ENCODE results near the gene ARHGEF33. TPM values are rescaled to one million over a fixed set of nuclear protein-coding genes. Genes with fewer than 3 reads are reported as not detected.

Gene ARHGEF33
- total RNA-seq = under 1 TPM in 1 of 3 donors, not detected in 2; 0.27 TPM
- 0.09 TPM for total RNA-seq (2013)

DNA sequence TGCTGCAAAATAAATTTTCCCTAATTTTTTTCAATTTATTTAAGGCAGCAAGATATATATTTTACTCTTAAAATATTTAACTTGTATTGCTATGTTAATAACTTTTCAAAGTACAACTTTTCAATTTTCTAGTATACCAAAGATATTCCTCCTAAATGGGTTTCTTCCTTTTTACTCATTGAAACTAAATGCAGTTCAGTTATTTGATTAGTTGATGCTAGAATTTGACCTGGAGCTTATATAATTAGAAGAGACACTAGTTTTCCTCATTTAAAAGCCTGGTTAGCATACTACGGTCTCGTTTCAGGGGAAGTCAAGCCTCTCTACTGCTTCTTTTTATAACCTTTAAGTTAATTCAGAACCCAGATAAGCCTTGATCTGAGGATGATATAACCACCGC, at the start of gene ARHGEF33:
Gene ARHGEF33, plus strand, starts transcription at position 301 of the 400 bp plus-strand sequence. CDS start 29,573 bp downstream, outside the sequence.
- H3K27ac Mint-ChIP-seq = no peak within 1 kb of the TSS
- Histone ChIP-seq H3K9me3 (ENCODE audit: control insufficient read depth, insufficient read depth, low read length) (no peaks in the 10 kb centered on the region), H3K4me1 (ENCODE audit: control insufficient read depth, insufficient read depth, low read length) (no peaks in the 10 kb centered on the region), H3K27ac (ENCODE audit: low read length) (no peak within 1 kb of the TSS), H3K27me3 (ENCODE audit: control insufficient read depth, insufficient read depth, low read length) (no peaks in the 10 kb centered on the region), H3K36me3 (ENCODE audit: control insufficient read depth, insufficient read depth, low read length) (no peaks in the 10 kb centered on the region), H3K4me3 (ENCODE audit: low read length) (no peak within 1 kb of the TSS)
- no peak for TF ChIP-seq CTCF (IDR thresholded peaks at IDR 0.05)
- DNase-seq (no peak), ATAC-seq (no peak)
- H3K27me3 Mint-ChIP-seq (ENCODE audit: low read depth in 2 of 2) = peaks cover 0 to 6% of the 10 kb centered on the region in 2 donors
- no peaks in the 10 kb centered on the region for H3K9me3 Mint-ChIP-seq
- no peaks in the 10 kb centered on the region for H3K36me3 Mint-ChIP-seq
- intact Hi-C loops (cut with micrococcal nuclease) = no loop called here
- no peak within 1 kb of the TSS for H3K4me3 Mint-ChIP-seq
- H3K4me1 Mint-ChIP-seq = no peaks in the 10 kb centered on the region
- 85% methylated on average over 3 of the region's 3 CpGs for WGBS (ENCODE audit: insufficient coverage)

GRCh38 chr2:38850045-38850444, 39.6 kb upstream of the ARHGEF33 start:
- H3K9me3 ChIP-seq (ENCODE audit: control insufficient read depth, insufficient read depth, low read length) = no peaks in the 10 kb centered on the region
- no peak for TF ChIP-seq CTCF (IDR thresholded peaks at IDR 0.05)
- no peak overlapping the region for H3K4me3 ChIP-seq (ENCODE audit: low read length)
- intact Hi-C loops (cut with micrococcal nuclease) = no loop called here
- H3K36me3 ChIP-seq (ENCODE audit: control insufficient read depth, insufficient read depth, low read length) = peaks cover 24% of the 10 kb centered on the region
- H3K4me1 Mint-ChIP-seq = no peaks in the 10 kb centered on the region
- no peaks in the 10 kb centered on the region for H3K4me1 ChIP-seq (ENCODE audit: control insufficient read depth, insufficient read depth, low read length)
- 74% methylated on average over 3 of the region's 3 CpGs for WGBS (ENCODE audit: insufficient coverage)
- no peak overlapping the region for H3K27ac ChIP-seq (ENCODE audit: low read length)
- ATAC-seq = no peak
- no peaks in the 10 kb centered on the region for H3K27me3 ChIP-seq (ENCODE audit: control insufficient read depth, insufficient read depth, low read length)
- H3K9me3 Mint-ChIP-seq = no peaks in the 10 kb centered on the region
- H3K27ac Mint-ChIP-seq = no peak overlapping the region
- no peak for DNase-seq
- peaks cover 43% of the 10 kb centered on the region for H3K36me3 Mint-ChIP-seq
- H3K27me3 Mint-ChIP-seq (ENCODE audit: low read depth in 2 of 2) = no peaks in the 10 kb centered on the region
- H3K4me3 Mint-ChIP-seq = no peak overlapping the region

DNA sequence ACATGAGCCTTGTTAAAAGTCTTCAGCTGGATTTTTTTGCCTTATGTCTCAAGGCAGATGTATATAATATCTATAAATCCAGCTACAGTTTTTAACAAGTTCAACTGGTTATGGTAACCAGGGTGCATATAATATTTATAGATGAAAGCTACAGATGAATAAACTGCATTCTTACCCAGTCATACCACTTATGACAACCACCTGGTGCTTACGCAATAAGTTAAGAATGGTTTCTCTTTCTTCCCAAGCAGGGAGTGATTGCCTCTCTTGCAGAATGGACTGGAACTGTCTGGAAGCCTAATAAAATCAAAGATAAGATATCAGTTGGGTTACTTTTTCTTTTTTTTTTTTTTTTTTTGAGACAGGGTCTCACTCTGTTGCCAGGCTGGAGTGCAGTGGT, 33.5 kb upstream of the ARHGEF33 start:
- no peak overlapping the region for H3K27ac Mint-ChIP-seq
- intact Hi-C loops (cut with micrococcal nuclease) = no loop called here
- H3K4me3 Mint-ChIP-seq = no peak overlapping the region
- H3K27me3 Mint-ChIP-seq (ENCODE audit: low read depth in 2 of 2) = no peaks in the 10 kb centered on the region
- Histone ChIP-seq H3K36me3 (ENCODE audit: control insufficient read depth, insufficient read depth, low read length) (peaks cover 57% of the 10 kb centered on the region), H3K4me3 (ENCODE audit: low read length) (no peak overlapping the region), H3K4me1 (ENCODE audit: control insufficient read depth, insufficient read depth, low read length) (no peaks in the 10 kb centered on the region), H3K9me3 (ENCODE audit: control insufficient read depth, insufficient read depth, low read length) (no peaks in the 10 kb centered on the region), H3K27ac (ENCODE audit: low read length) (no peak overlapping the region), H3K27me3 (ENCODE audit: control insufficient read depth, insufficient read depth, low read length) (no peaks in the 10 kb centered on the region)
- TF ChIP-seq CTCF (IDR thresholded peaks at IDR 0.05) = no peak
- no peaks in the 10 kb centered on the region for H3K9me3 Mint-ChIP-seq
- H3K4me1 Mint-ChIP-seq = no peaks in the 10 kb centered on the region
- peaks cover 31% of the 10 kb centered on the region for H3K36me3 Mint-ChIP-seq
- ATAC-seq (no peak), DNase-seq (no peak)
- 100% methylated on average over 1 of the region's 1 CpG for WGBS (ENCODE audit: insufficient coverage)

GRCh38 chr2:38862476-38862875, 27.2 kb upstream of the ARHGEF33 start:
- Mint-ChIP-seq H3K9me3 (no peaks in the 10 kb centered on the region), H3K27me3 (ENCODE audit: low read depth in 2 of 2) (no peaks in the 10 kb centered on the region), H3K27ac (no peak overlapping the region), H3K4me3 (no peak overlapping the region), H3K4me1 (no peaks in the 10 kb centered on the region), H3K36me3 (peaks cover 11% of the 10 kb centered on the region)
- TF ChIP-seq CTCF (IDR thresholded peaks at IDR 0.05) = no peak
- intact Hi-C loops (cut with micrococcal nuclease) = no loop called here
- H3K9me3 ChIP-seq (ENCODE audit: control insufficient read depth, insufficient read depth, low read length) = no peaks in the 10 kb centered on the region
- no peak overlapping the region for H3K27ac ChIP-seq (ENCODE audit: low read length)
- DNase-seq = no peak
- H3K4me1 ChIP-seq (ENCODE audit: control insufficient read depth, insufficient read depth, low read length) = no peaks in the 10 kb centered on the region
- no peak overlapping the region for H3K4me3 ChIP-seq (ENCODE audit: low read length)
- ATAC-seq = no peak
- H3K27me3 ChIP-seq (ENCODE audit: control insufficient read depth, insufficient read depth, low read length) = no peaks in the 10 kb centered on the region
- H3K36me3 ChIP-seq (ENCODE audit: control insufficient read depth, insufficient read depth, low read length) = peaks cover 37% of the 10 kb centered on the region

Data from natural killer cell (primary cell).